SU-DHL-6 (cell line): ENCODE data around the gene DIS3L2.
A peak's percentile ranks its signal among the peaks of the same experiment; 100 is the strongest.

Experiments used
- H2AFZ ChIP-seq: fragments of 200-600 bp; sonication (generic); 2 replicates; pipeline ENCODE4 v1.6.1; 2014; ENCODE audit warnings: low read depth, mild to moderate bottlenecking, moderate library complexity, mixed read lengths, antibody characterized with exemption, low read length; ENCODE audit not compliant: severe bottlenecking
- H3F3A ChIP-seq: fragments of 200-600 bp; shearing (Covaris generic); 2 replicates; pipeline ENCODE4 v1.6.0; 2016; ENCODE audit warnings: antibody characterized with exemption, mild to moderate bottlenecking; ENCODE audit not compliant: insufficient read depth
- H3K27ac ChIP-seq: fragments of 200-600 bp; sonication (generic); 2 replicates; pipeline ENCODE4 v1.5.1; 2016; ENCODE audit warnings: low read depth, mild to moderate bottlenecking, low read length, moderate library complexity, mixed read lengths
- H3K27me3 ChIP-seq: fragments of 200-600 bp; sonication (generic), shearing (Covaris generic); 2 replicates; pipeline ENCODE4 v1.6.0; 2014; ENCODE audit warnings: mild to moderate bottlenecking, low read length
- H3K36me3 ChIP-seq: fragments of 200-600 bp; sonication (generic); 2 replicates; pipeline ENCODE4 v1.6.1; 2014; ENCODE audit warnings: mild to moderate bottlenecking, low read length, mixed read lengths
- H3K4me2 ChIP-seq: fragments of 300-600, 200-600 bp; shearing (Covaris generic), sonication (generic); 2 replicates; pipeline ENCODE4 v1.6.0; 2014; ENCODE audit warnings: low read length, low read depth, mild to moderate bottlenecking; ENCODE audit not compliant: poor library complexity, severe bottlenecking
- H3K4me3 ChIP-seq: fragments of 200-600 bp; sonication (generic); 2 replicates; pipeline ENCODE4 v1.5.1; 2014; ENCODE audit warnings: antibody characterized with exemption, low read length, mild to moderate bottlenecking, mixed read lengths; ENCODE audit not compliant: insufficient read depth, poor library complexity, severe bottlenecking
- H3K79me2 ChIP-seq: fragments of 200-600 bp; sonication (generic); 2 replicates; pipeline ENCODE4 v1.6.1; 2014; ENCODE audit warnings: mild to moderate bottlenecking, low read length, moderate library complexity; ENCODE audit not compliant: insufficient read depth
- H3K9ac ChIP-seq: fragments of 200-600 bp; sonication (generic); 2 replicates; pipeline ENCODE4 v1.7.0; 2014; ENCODE audit warnings: mild to moderate bottlenecking, low read length
- H3K9me2 ChIP-seq: fragments of 200-600 bp; sonication (generic); replicated peaks from 2 replicates; pipeline ENCODE4 v1.6.1; 2014; ENCODE audit warnings: low read length; ENCODE audit not compliant: insufficient read depth
- H3K9me3 ChIP-seq: fragments of 200-600 bp; sonication (generic); 2 replicates; pipeline ENCODE4 v1.6.1; 2014; ENCODE audit warnings: low read length, mixed read lengths; ENCODE audit not compliant: insufficient read depth
- H4K20me1 ChIP-seq: fragments of 200-600 bp; sonication (generic); 2 replicates; pipeline ENCODE4 v1.6.1; 2014; ENCODE audit warnings: low read depth, mild to moderate bottlenecking, antibody characterized with exemption, low read length, moderate library complexity, mixed read lengths
- EZH2phosphoT487 ChIP-seq: fragments of 200-600 bp; sonication (generic), shearing (Covaris generic); conservative IDR thresholded peaks from 2 replicates; pipeline ENCODE4 v1.6.1; 2018; ENCODE audit warnings: mild to moderate bottlenecking, antibody characterized with exemption, low read length, moderate library complexity, mixed read lengths
- TF ChIP-seq, protein P1 (sequence below): fragments of 200-600 bp; sonication (generic); IDR thresholded peaks from one replicate; pipeline ENCODE4 v1.5.1; 2017; ENCODE audit warnings: antibody characterized with exemption, mild to moderate bottlenecking, low read length, moderate library complexity; ENCODE audit not compliant: insufficient read depth, poor library complexity, severe bottlenecking

The DIS3L2 gene

DNA sequence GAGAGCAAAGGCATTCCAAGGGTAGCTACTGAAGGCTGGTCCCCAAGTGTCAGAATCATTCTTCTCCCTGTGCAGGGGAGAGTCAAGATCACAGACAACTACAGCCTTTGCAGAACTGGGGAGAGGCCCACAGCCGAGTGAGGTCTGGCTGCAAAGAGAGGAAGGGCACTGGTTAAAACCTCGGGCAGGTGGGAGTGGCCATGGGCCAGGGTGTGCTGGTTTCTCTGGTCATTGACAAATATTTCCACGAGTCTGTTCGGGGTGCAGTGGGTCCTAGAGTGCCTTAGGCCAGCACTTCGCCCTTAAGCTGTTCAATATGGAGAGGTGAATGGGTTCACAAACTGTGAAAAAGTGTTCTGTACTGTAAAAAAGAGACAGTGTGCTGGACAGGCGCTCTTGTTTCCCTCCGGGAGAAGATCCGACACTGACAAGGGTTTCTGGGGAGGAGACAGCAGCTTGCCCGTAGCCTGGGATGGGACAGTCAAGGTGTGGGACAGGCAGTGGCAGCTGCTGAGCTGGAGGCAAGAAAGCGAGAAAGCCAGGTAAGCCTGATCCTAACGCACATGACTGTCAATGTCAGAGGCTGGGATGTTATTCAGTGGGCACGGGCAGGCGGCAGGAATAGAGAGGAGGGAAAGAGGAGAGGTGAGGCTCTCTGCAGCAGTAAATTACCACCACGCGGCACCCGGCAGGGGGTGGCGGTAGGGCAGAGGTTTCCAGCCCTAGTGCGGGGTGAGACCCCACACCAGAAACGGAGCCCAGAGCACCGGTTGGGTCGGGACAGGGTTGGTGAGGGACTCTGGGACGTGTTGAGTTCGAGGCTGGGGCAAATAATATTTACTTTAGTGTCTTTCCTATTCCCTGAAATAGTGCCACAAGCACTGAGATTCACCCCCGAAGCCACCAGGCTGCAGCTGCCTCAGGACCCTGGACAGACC, 37.3 kb upstream of the DIS3L2 start:
- Histone ChIP-seq H3K4me2 (no peak overlapping the region), H3K9me2 (no peaks in the 10 kb centered on the region), H3K4me3 (no peak overlapping the region), H4K20me1 (no peaks in the 10 kb centered on the region), H3K36me3 (no peaks in the 10 kb centered on the region), H2AFZ (no peak overlapping the region), H3K27me3 (no peaks in the 10 kb centered on the region), H3K27ac (no peak overlapping the region), H3K9ac (no peak overlapping the region), H3K9me3 (no peaks in the 10 kb centered on the region), H3F3A (no peaks in the 10 kb centered on the region), H3K79me2 (no peaks in the 10 kb centered on the region)
- no peak for TF ChIP-seq EZH2phosphoT487
- TF ChIP-seq, protein P1, sequence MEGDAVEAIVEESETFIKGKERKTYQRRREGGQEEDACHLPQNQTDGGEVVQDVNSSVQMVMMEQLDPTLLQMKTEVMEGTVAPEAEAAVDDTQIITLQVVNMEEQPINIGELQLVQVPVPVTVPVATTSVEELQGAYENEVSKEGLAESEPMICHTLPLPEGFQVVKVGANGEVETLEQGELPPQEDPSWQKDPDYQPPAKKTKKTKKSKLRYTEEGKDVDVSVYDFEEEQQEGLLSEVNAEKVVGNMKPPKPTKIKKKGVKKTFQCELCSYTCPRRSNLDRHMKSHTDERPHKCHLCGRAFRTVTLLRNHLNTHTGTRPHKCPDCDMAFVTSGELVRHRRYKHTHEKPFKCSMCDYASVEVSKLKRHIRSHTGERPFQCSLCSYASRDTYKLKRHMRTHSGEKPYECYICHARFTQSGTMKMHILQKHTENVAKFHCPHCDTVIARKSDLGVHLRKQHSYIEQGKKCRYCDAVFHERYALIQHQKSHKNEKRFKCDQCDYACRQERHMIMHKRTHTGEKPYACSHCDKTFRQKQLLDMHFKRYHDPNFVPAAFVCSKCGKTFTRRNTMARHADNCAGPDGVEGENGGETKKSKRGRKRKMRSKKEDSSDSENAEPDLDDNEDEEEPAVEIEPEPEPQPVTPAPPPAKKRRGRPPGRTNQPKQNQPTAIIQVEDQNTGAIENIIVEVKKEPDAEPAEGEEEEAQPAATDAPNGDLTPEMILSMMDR = no peak

DNA sequence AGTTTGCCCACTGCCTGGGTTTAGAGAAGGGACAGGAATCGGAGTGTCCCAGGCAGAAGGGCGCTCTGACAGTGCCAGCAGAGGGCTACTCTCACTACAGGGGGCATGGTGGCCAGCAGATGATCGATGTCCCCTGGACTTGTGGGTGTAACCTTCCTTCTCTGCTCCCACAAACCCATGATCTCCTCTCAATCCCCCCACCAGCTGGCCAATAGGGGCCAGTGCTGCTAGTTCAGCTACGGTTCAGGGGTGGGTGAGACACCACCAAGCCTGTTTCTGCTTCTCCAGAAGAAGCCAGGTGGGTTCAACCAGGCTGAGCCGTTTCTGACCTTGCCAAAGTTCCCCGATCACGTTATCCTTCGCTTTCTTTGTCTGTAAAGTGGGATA, 36.6 kb upstream of the DIS3L2 start:
- no peaks in the 10 kb centered on the region for H3K27me3 ChIP-seq

DNA sequence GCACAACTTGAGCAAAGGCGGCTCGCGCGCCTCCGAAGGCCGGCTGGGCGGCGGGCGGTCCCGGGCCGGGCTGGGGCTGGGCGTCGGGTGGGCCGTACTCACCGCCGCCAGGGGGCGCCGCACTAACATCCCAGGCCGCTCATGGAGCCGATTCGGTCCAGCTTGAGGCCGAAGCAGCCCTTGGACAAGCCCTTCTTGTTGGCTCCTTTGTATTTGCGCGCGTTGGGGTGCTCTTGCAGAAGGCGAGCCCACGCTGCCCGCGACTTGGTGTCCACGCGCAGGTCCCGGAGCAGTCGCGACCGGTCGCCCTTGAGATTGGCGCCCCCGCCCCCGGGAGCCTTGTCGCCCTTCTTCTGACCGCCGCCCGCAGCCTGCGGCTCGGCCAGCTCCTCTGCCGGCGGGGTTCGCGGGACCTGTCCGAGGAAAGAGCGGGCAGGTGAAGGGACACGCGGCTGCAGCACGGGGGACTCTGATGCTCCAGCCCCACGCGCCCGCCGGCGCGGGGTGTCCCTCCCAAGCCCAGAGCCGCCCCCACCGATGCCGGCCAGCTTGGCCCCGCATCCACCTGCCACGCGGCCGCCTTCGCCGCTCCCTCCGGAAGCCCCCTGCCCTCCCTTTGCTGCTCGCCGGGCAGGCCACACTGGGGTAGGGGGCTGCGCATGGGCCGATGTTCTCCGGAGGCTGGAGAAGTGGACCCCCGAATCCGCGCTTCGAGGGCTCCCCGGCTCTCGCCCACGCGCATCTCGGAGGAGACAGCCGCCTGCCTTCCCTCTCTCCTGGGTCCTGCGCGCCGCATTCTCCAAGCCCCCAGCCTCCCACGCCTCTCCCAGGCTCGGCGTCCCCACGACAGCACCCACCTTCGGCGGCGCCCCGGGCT, 36.0 kb upstream of the DIS3L2 start:
- Histone ChIP-seq H4K20me1 (no peaks in the 10 kb centered on the region), H3K36me3 (no peaks in the 10 kb centered on the region), H2AFZ (peak overlapping the region; percentile 90), H3K9me3 (no peaks in the 10 kb centered on the region), H3K27me3 (no peaks in the 10 kb centered on the region), H3F3A (no peaks in the 10 kb centered on the region), H3K4me2 (peak overlapping the region; percentile 67), H3K4me3 (peak overlapping the region; percentile 50), H3K79me2 (no peaks in the 10 kb centered on the region), H3K27ac (no peak overlapping the region), H3K9ac (peak overlapping the region; percentile 25; the same call in 1 of the 2 replicates), H3K9me2 (no peaks in the 10 kb centered on the region)
- TF ChIP-seq EZH2phosphoT487 = no peak
- TF ChIP-seq, protein P1 = peak; percentile 74

More for the DNA sequence above, 36.6 kb upstream of the DIS3L2 start:
- TF ChIP-seq, protein P1 = no peak
- no peak for TF ChIP-seq EZH2phosphoT487
- Histone ChIP-seq H3F3A (no peaks in the 10 kb centered on the region), H2AFZ (no peak overlapping the region), H3K36me3 (no peaks in the 10 kb centered on the region), H3K9ac (no peak overlapping the region; the same call in 1 of the 2 replicates), H3K9me3 (no peaks in the 10 kb centered on the region), H3K4me2 (peak overlapping the region; percentile 67), H3K79me2 (no peaks in the 10 kb centered on the region), H3K4me3 (no peak overlapping the region), H3K27ac (no peak overlapping the region), H4K20me1 (no peaks in the 10 kb centered on the region), H3K9me2 (no peaks in the 10 kb centered on the region)
